H1 (cell line): ENCODE data around the gene CRABP1. TPM values are rescaled to one million over a fixed set of nuclear protein-coding genes. Genes with fewer than 3 reads are reported as not detected.

Experiments used
- CTCF ChIA-PET: fragments of 300-600 bp; sonication (Branson Sonifier 250); formaldehyde crosslinking; loops from one replicate; lab custom pipeline; 2021; ENCODE audit not compliant: partially characterized antibody; lab: Charles Lee
- POLR2A ChIA-PET: fragments of 300-600 bp; sonication (Branson Sonifier 250); formaldehyde crosslinking; loops from one replicate; lab custom pipeline; 2021; ENCODE audit warnings: inconsistent platforms; ENCODE audit not compliant: partially characterized antibody; lab: Charles Lee
- DNase-seq, 2 experiments: peaks; one replicate each; pipeline versions ENCODE4 v3.0.0 to v3.0.0-alpha.2; 2010 to 2022; ENCODE audit warnings: low spot score in 2 of 2, low read depth in 1 of 2, mixed read lengths in 1 of 2
- FAIRE-seq: peaks from 2 replicates; lab custom pipeline; 2011; peaks lifted over from hg19 to GRCh38; lab: Jason Lieb, UNC
- H2AFZ ChIP-seq: 2 replicates; pipeline ENCODE4 v1.8.1; 2012; ENCODE audit warnings: low read length, inconsistent platforms
- H2AK5ac ChIP-seq: 2 replicates; pipeline ENCODE4 v1.6.1; 2013; ENCODE audit warnings: low read depth, low read length
- H2BK120ac ChIP-seq: replicated peaks from 2 replicates; pipeline ENCODE3; 2013; ENCODE audit warnings: low read depth, low read length, inconsistent platforms
- H2BK12ac ChIP-seq: 2 replicates; pipeline ENCODE4 v1.6.1; 2013; ENCODE audit warnings: low read depth, low read length
- H2BK15ac ChIP-seq: 2 replicates; pipeline ENCODE4 v1.6.1; 2013; ENCODE audit warnings: low read length
- H2BK20ac ChIP-seq: 2 replicates; pipeline ENCODE4 v1.6.1; 2013; ENCODE audit warnings: low read length
- H2BK5ac ChIP-seq: 2 replicates; pipeline ENCODE4 v1.6.1; 2013; ENCODE audit warnings: low read depth, low read length
- H3K14ac ChIP-seq: 2 replicates; pipeline ENCODE4 v1.6.1; 2013; ENCODE audit warnings: inconsistent platforms; ENCODE audit not compliant: insufficient read length
- H3K18ac ChIP-seq: 2 replicates; pipeline ENCODE4 v1.6.1; 2013; ENCODE audit warnings: low read length; ENCODE audit errors: extremely low read depth
- H3K23ac ChIP-seq: 2 replicates; pipeline ENCODE4 v1.6.1; 2013; ENCODE audit warnings: inconsistent platforms; ENCODE audit not compliant: insufficient read length
- H3K23me2 ChIP-seq: 2 replicates; pipeline ENCODE4 v1.6.1; 2013; ENCODE audit warnings: low read depth, low read length
- H3K27ac ChIP-seq: 2 replicates; pipeline ENCODE4 v1.6.1; 2011; ENCODE audit warnings: low read depth, low read length, inconsistent platforms
- H3K27me3 ChIP-seq, 4 experiments: replicated peaks in 1 of 4; 1 replicate in 1 of 4; 2 replicates in 3 of 4; pipeline versions ENCODE4 v1.6.1 to v1.8.1; 2011 to 2013; ENCODE audit warnings: low read length in 3 of 4, mild to moderate bottlenecking in 3 of 4, inconsistent platforms in 2 of 4, mixed read lengths in 2 of 4, moderate library complexity in 1 of 4; ENCODE audit not compliant: control insufficient read depth in 3 of 4, insufficient read depth in 3 of 4; ENCODE audit errors: extremely low read depth in 1 of 4
- H3K36me3 ChIP-seq, 4 experiments: 2 replicates each; pipeline versions ENCODE4 v1.6.1 to v1.8.1; 2011 to 2013; ENCODE audit warnings: mild to moderate bottlenecking in 4 of 4, low read length in 3 of 4, moderate library complexity in 2 of 4, control low read depth in 1 of 4, inconsistent platforms in 1 of 4; ENCODE audit not compliant: insufficient read depth in 4 of 4, control insufficient read depth in 2 of 4
- H3K4ac ChIP-seq: replicated peaks from 2 replicates; pipeline ENCODE3; 2013; ENCODE audit warnings: low read length, low read depth, mixed read lengths, inconsistent platforms; ENCODE audit not compliant: insufficient read length
- H3K4me1 ChIP-seq, 4 experiments: replicated peaks in 1 of 4; 1 replicate in 1 of 4; 2 replicates in 3 of 4; pipeline versions ENCODE4 v1.6.1 to v1.8.1; 2011 to 2013; ENCODE audit warnings: low read length in 3 of 4, inconsistent platforms in 2 of 4, mixed read lengths in 1 of 4; ENCODE audit not compliant: insufficient read depth in 4 of 4, control insufficient read depth in 3 of 4
- H3K4me2 ChIP-seq, 2 experiments: 2 replicates each; pipeline versions ENCODE4 v1.6.1 to v1.8.1; 2011 to 2013; ENCODE audit warnings: low read depth in 2 of 2, low read length in 2 of 2, control low read depth in 1 of 2, inconsistent platforms in 1 of 2, mild to moderate bottlenecking in 1 of 2; ENCODE audit not compliant: insufficient read depth in 1 of 2
- H3K4me3 ChIP-seq, 4 experiments: fragments of 200-600, 300-600 bp in 1 of 4; sonication (generic), shearing (Covaris generic), sonication (Bioruptor Twin) in 1 of 4; 2 replicates each; pipeline versions ENCODE4 v1.5.1 to v1.8.1; 2011 to 2016; ENCODE audit warnings: low read length in 4 of 4, low read depth in 3 of 4, control low read depth in 2 of 4, inconsistent platforms in 2 of 4, mild to moderate bottlenecking in 2 of 4, mixed read lengths in 1 of 4, moderate library complexity in 1 of 4; ENCODE audit not compliant: insufficient read depth in 2 of 4; ENCODE audit errors: extremely low read depth in 1 of 4
- H3K56ac ChIP-seq: replicated peaks from 2 replicates; pipeline ENCODE3; 2013; ENCODE audit warnings: low read depth, mild to moderate bottlenecking, mixed read lengths, low read length, inconsistent platforms; ENCODE audit not compliant: insufficient read length
- H3K79me1 ChIP-seq: 2 replicates; pipeline ENCODE4 v1.6.1; 2013; ENCODE audit warnings: low read depth, low read length, control low read depth
- H3K79me2 ChIP-seq, 2 experiments: 2 replicates each; pipeline versions ENCODE4 v1.6.1 to v1.8.1; 2012 to 2013; ENCODE audit warnings: low read length in 2 of 2, mild to moderate bottlenecking in 2 of 2, inconsistent platforms in 1 of 2; ENCODE audit not compliant: insufficient read depth in 2 of 2, control insufficient read depth in 1 of 2
- H3K9ac ChIP-seq, 4 experiments: replicated peaks in 1 of 4; 1 replicate in 1 of 4; 2 replicates in 3 of 4; pipeline versions ENCODE4 v1.6.1 to v1.8.1; 2011 to 2013; ENCODE audit warnings: low read depth in 3 of 4, low read length in 3 of 4, control low read depth in 2 of 4, mild to moderate bottlenecking in 2 of 4, moderate library complexity in 2 of 4, inconsistent platforms in 1 of 4; ENCODE audit errors: extremely low read depth in 1 of 4
- H3K9me3 ChIP-seq, 2 experiments: 2 replicates each; pipeline versions ENCODE4 v1.6.1 to v1.8.1; 2012 to 2013; ENCODE audit warnings: mild to moderate bottlenecking in 2 of 2, moderate library complexity in 2 of 2, control low read depth in 1 of 2, inconsistent platforms in 1 of 2, low read depth in 1 of 2, low read length in 1 of 2, mixed read lengths in 1 of 2; ENCODE audit not compliant: insufficient read depth in 2 of 2
- H4K20me1 ChIP-seq, 2 experiments: replicated peaks in 1 of 2; 2 replicates each; pipeline versions ENCODE3 to v1.8.1; 2011 to 2013; ENCODE audit warnings: inconsistent platforms in 2 of 2, low read length in 2 of 2, mild to moderate bottlenecking in 1 of 2; ENCODE audit not compliant: insufficient read depth in 2 of 2, control insufficient read depth in 1 of 2
- H4K5ac ChIP-seq: 2 replicates; pipeline ENCODE4 v1.6.1; 2013; ENCODE audit warnings: low read length, low read depth, mixed read lengths, inconsistent platforms; ENCODE audit not compliant: insufficient read length
- H4K8ac ChIP-seq: 2 replicates; pipeline ENCODE4 v1.8.0; 2013; ENCODE audit warnings: mild to moderate bottlenecking, moderate library complexity, low read length, inconsistent platforms; ENCODE audit not compliant: insufficient read depth; ENCODE audit errors: extremely low read depth
- H4K91ac ChIP-seq: replicated peaks from 2 replicates; pipeline ENCODE3; 2013; ENCODE audit warnings: low read length, mixed read lengths, inconsistent platforms; ENCODE audit not compliant: insufficient read length
- ASH2L ChIP-seq: fragments of 200-600, 300-600 bp; sonication (generic); IDR thresholded peaks from one replicate; pipeline ENCODE4 v1.7.1; 2017; ENCODE audit warnings: low read length
- GTF2F1 ChIP-seq: IDR thresholded peaks from 2 replicates; pipeline ENCODE4 v1.6.1; 2012; ENCODE audit warnings: low read depth, low read length, improper control_type of control experiment, borderline replicate concordance
- HDAC6 ChIP-seq: IDR thresholded peaks from one replicate; pipeline ENCODE4 v1.7.1; 2012; ENCODE audit warnings: low read depth, mild to moderate bottlenecking, inconsistent platforms, low read length, moderate library complexity
- POLR2AphosphoS5 ChIP-seq: IDR thresholded peaks from 2 replicates; pipeline ENCODE4 v1.6.1; 2011; ENCODE audit warnings: low read depth, low read length
- RNF2 ChIP-seq: fragments of 200-900, 300-1000 bp; sonication (generic); IDR thresholded peaks from 2 replicates; pipeline ENCODE4 v1.7.1; 2016; ENCODE audit warnings: borderline replicate concordance, low read depth, mild to moderate bottlenecking, antibody characterized with exemption, low read length; ENCODE audit not compliant: poor library complexity, severe bottlenecking; ENCODE audit errors: missing control alignments
- YY1 ChIP-seq: IDR thresholded peaks from 2 replicates; pipeline ENCODE4 v1.6.1; 2011; ENCODE audit warnings: low read depth, mild to moderate bottlenecking, low read length
- polyA plus RNA-seq, 7 experiments: library from polyadenylated mRNA; depleted of rRNA in 3 of 7; stranded (reverse) in 5 of 7; unstranded in 2 of 7; fragments of >200 nt in 5 of 7; fragments of 200-250 nt in 2 of 7; gene quantifications; 1 replicate in 5 of 7; 2 replicates in 1 of 7; 4 replicates in 1 of 7; pipeline versions ENCODE4 v1.2.1 to v1.2.3, GENCODE V29; 2011 to 2013; ENCODE audit warnings: missing spikeins in 2 of 7, mixed read lengths in 2 of 7
- total RNA-seq: library from RNA; stranded (reverse); fragmentation: NEBNext Ultra II Directional; extraction: Animal tissue kit (Norgen Biotek cat#: 25700); gene quantifications from 2 replicates; pipeline ENCODE4 v1.2.1, GENCODE V29; 2021
- TF ChIP-seq, protein P1 (sequence below): IDR thresholded peaks from 2 replicates; pipeline ENCODE4 v1.6.1; 2012; ENCODE audit warnings: low read length, inconsistent platforms
- TF ChIP-seq, protein P2 (sequence below): IDR thresholded peaks from 2 replicates; pipeline ENCODE4 v1.6.1; 2012; ENCODE audit warnings: inconsistent platforms
- TF ChIP-seq, protein P3 (sequence below): IDR thresholded peaks from 2 replicates; pipeline ENCODE4 v1.6.1; 2011; ENCODE audit warnings: low read depth, mild to moderate bottlenecking, low read length; ENCODE audit not compliant: insufficient read depth
- TF ChIP-seq, protein P4 (sequence below): IDR thresholded peaks from 2 replicates; pipeline ENCODE4 v1.6.1; 2011; ENCODE audit warnings: low read length, improper control_type of control experiment

CRABP1 gene
- total and polyA plus RNA-seq, 2 of the 8 experiments (the other 6 are each of a cell fraction or from before 2014, with no cell fraction given): 385 to 655 TPM

DNA sequence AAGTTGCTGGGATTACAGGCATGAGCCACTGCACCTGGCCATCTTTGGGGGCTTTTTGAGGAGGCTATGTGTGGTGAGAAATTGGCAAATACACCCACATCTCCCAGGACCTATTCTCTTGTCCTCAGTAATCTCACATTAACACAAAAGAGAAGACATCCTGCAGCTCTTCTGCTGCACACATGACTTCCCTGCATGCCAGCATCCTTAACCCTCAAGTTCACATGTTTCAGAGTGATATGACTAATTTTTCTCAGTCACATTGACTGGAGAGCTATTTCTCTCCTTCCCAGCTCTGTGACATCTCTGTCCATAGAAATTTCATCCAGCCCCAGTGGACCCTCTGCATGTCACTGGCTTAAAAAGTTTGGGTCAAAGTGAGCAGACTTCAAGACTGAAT is 38.8 kb upstream of the CRABP1 start:
- H2BK15ac ChIP-seq: no peak overlapping the region
- peaks cover 0 to 4% (median 0%) of the 10 kb centered on the region in 4 experiments; a peak in 2 of 7 replicates for H3K27me3 ChIP-seq
- no peak for FAIRE-seq
- H3K4me3 ChIP-seq: no peak overlapping the region
- H4K20me1 ChIP-seq: no peaks in the 10 kb centered on the region
- H4K8ac ChIP-seq: no peak overlapping the region
- H3K23ac ChIP-seq: no peak overlapping the region
- no peak overlapping the region for H4K91ac ChIP-seq
- peaks cover 0 to 2% (median 0%) of the 10 kb centered on the region in 4 experiments; a peak in 2 of 7 replicates for H3K4me1 ChIP-seq
- CTCF ChIA-PET: interaction anchor here (0.8 to 1.6 kb wide), 3 partner anchors 60 to 193 kb away, joined by 3 to 4 read pairs (median 4); no protein-coding TSS in a partner anchor
- H2BK20ac ChIP-seq: no peak overlapping the region
- H3K23me2 ChIP-seq: peaks cover 6% of the 10 kb centered on the region; the same call in 1 of the 2 replicates
- H3K4ac ChIP-seq: no peak overlapping the region
- no peak overlapping the region for H3K14ac ChIP-seq
- H2BK12ac ChIP-seq: no peak overlapping the region
- peaks cover 3 to 19% of the 10 kb centered on the region in 2 experiments; a peak in 3 of 4 replicates for H3K79me2 ChIP-seq
- no peak overlapping the region for H4K5ac ChIP-seq
- no peak overlapping the region for H3K4me2 ChIP-seq
- no peak overlapping the region for H3K18ac ChIP-seq
- H3K79me1 ChIP-seq: peaks cover 7% of the 10 kb centered on the region
- no peaks in the 10 kb centered on the region for H3K9me3 ChIP-seq
- no peak overlapping the region for H3K9ac ChIP-seq
- POLR2A ChIA-PET: interaction anchor here (1.2 kb wide), 1 partner anchor 11 kb away, joined by 3 read pairs; no protein-coding TSS in a partner anchor
- no peak overlapping the region for H2BK5ac ChIP-seq
- no peak overlapping the region for H3K27ac ChIP-seq
- H2BK120ac ChIP-seq: no peak overlapping the region
- H2AK5ac ChIP-seq: no peak overlapping the region
- no peak overlapping the region for H3K56ac ChIP-seq
- DNase-seq: no peak
- H2AFZ ChIP-seq: no peak overlapping the region
- H3K36me3 ChIP-seq: no peaks in the 10 kb centered on the region
- no peak for TF ChIP-seq HDAC6
- no peak for TF ChIP-seq GTF2F1
- no peak for TF ChIP-seq YY1
- TF ChIP-seq, protein P1, sequence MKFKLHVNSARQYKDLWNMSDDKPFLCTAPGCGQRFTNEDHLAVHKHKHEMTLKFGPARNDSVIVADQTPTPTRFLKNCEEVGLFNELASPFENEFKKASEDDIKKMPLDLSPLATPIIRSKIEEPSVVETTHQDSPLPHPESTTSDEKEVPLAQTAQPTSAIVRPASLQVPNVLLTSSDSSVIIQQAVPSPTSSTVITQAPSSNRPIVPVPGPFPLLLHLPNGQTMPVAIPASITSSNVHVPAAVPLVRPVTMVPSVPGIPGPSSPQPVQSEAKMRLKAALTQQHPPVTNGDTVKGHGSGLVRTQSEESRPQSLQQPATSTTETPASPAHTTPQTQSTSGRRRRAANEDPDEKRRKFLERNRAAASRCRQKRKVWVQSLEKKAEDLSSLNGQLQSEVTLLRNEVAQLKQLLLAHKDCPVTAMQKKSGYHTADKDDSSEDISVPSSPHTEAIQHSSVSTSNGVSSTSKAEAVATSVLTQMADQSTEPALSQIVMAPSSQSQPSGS: no peak
- no peak for TF ChIP-seq RNF2
- TF ChIP-seq POLR2AphosphoS5: no peak
- no peak for TF ChIP-seq ASH2L
- TF ChIP-seq, protein P2, sequence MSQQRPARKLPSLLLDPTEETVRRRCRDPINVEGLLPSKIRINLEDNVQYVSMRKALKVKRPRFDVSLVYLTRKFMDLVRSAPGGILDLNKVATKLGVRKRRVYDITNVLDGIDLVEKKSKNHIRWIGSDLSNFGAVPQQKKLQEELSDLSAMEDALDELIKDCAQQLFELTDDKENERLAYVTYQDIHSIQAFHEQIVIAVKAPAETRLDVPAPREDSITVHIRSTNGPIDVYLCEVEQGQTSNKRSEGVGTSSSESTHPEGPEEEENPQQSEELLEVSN: no peak
- TF ChIP-seq, protein P3, sequence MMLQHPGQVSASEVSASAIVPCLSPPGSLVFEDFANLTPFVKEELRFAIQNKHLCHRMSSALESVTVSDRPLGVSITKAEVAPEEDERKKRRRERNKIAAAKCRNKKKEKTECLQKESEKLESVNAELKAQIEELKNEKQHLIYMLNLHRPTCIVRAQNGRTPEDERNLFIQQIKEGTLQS: no peak
- TF ChIP-seq, protein P4, sequence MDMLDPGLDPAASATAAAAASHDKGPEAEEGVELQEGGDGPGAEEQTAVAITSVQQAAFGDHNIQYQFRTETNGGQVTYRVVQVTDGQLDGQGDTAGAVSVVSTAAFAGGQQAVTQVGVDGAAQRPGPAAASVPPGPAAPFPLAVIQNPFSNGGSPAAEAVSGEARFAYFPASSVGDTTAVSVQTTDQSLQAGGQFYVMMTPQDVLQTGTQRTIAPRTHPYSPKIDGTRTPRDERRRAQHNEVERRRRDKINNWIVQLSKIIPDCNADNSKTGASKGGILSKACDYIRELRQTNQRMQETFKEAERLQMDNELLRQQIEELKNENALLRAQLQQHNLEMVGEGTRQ: no peak
